A549 (cell line): ENCODE results near the gene MYT1. TPM values are rescaled to one million over a fixed set of nuclear protein-coding genes. Genes with fewer than 3 reads are reported as not detected.

ENCODE experiments used
- ATAC-seq, 2 experiments: fragments of 200-7000 bp in 1 of 2; fragments of >200 bp in 1 of 2; cut with Nextera tagmentation in 1 of 2; cut with Tn5 transposase in 1 of 2; 3 replicates each; pipeline versions ENCODE4 v1.8.0 to v1.9.1; 2018 to 2020; ENCODE audit warnings: mild to moderate bottlenecking in 1 of 2, moderate library complexity in 1 of 2
- CTCF ChIA-PET: fragments of 300-600 bp; sonication (Branson Sonifier 250); formaldehyde crosslinking; extraction: SDS; loops from one replicate; lab custom pipeline; 2021; ENCODE audit warnings: antibody characterized with exemption, inconsistent platforms; lab: Yijun Ruan, JAX
- POLR2A ChIA-PET: fragments of 350-600 bp; formaldehyde crosslinking; extraction: SDS; loops from one replicate; lab custom pipeline; 2021; ENCODE audit warnings: antibody characterized with exemption, inconsistent platforms; lab: Yijun Ruan, JAX
- DNase-seq, 2 experiments: peaks; one replicate each; pipeline versions ENCODE4 v3.0.0 to v3.0.0-alpha.2; 2011 to 2016; ENCODE audit warnings: low read depth in 1 of 2, low spot score in 1 of 2
- FAIRE-seq: peaks from 2 replicates; lab custom pipeline; 2011; peaks lifted over from hg19 to GRCh38; lab: Jason Lieb, UNC
- H3K27ac ChIP-seq, 2 experiments: fragments of >200 bp; sonication (Bioruptor Twin); formaldehyde crosslinking; 3 replicates each; pipeline ENCODE4 v1.5.1; 2016 to 2017
- H3K4me1 ChIP-seq: fragments of >200 bp; sonication (Bioruptor Twin); formaldehyde crosslinking; 3 replicates; pipeline ENCODE4 v1.6.1; 2016
- H3K4me2 ChIP-seq: fragments of >200 bp; sonication (Bioruptor Twin); formaldehyde crosslinking; 3 replicates; pipeline ENCODE4 v1.6.1; 2016
- H3K4me3 ChIP-seq: fragments of >200 bp; sonication (Bioruptor Twin); formaldehyde crosslinking; 3 replicates; pipeline ENCODE4 v1.5.1; 2016
- H3K9me3 ChIP-seq: fragments of >200 bp; sonication (Bioruptor Twin); formaldehyde crosslinking; 3 replicates; pipeline ENCODE4 v1.6.1; 2016
- CBX2 ChIP-seq: fragments of 200-600 bp; sonication (generic); IDR thresholded peaks from 2 replicates; pipeline ENCODE4 v1.6.1; 2016; ENCODE audit warnings: low read depth, mild to moderate bottlenecking, borderline replicate concordance
- CEBPB ChIP-seq, 2 experiments: fragments of >200 bp in 1 of 2; sonication (Bioruptor Twin) in 1 of 2; formaldehyde crosslinking in 1 of 2; IDR thresholded peaks; 2 replicates each; pipeline ENCODE4 v1.6.1; 2012 to 2016
- EHF ChIP-seq: fragments of 250-450 bp; sonication (Bioruptor Pico); IDR thresholded peaks from 2 replicates; pipeline ENCODE4 v1.5.0; 2020; ENCODE audit warnings: mild to moderate bottlenecking
- EP300 ChIP-seq, 2 experiments: fragments of >200 bp; sonication (Bioruptor Twin); formaldehyde crosslinking; IDR thresholded peaks; 2 replicates in 1 of 2; 3 replicates in 1 of 2; pipeline ENCODE4 v1.6.1; 2016 to 2017
- ESRRA ChIP-seq: fragments of 150-350 bp; IDR thresholded peaks from 2 replicates; pipeline ENCODE4 v1.6.1; 2014; ENCODE audit warnings: mild to moderate bottlenecking, low read length, borderline replicate concordance
- FOSL2 ChIP-seq, 2 experiments: fragments of 450-650 bp in 1 of 2; fragments of >200 bp in 1 of 2; sonication (Bioruptor Twin) in 1 of 2; formaldehyde crosslinking; IDR thresholded peaks; 2 replicates each; pipeline versions ENCODE4 v1.5.0 to v1.6.1; 2016 to 2020; ENCODE audit warnings: mild to moderate bottlenecking in 1 of 2, moderate library complexity in 1 of 2
- FOXS1 ChIP-seq: fragments of 250-450 bp; sonication (Bioruptor Pico); IDR thresholded peaks from 2 replicates; pipeline ENCODE4 v1.5.0; 2020; ENCODE audit warnings: mild to moderate bottlenecking, moderate library complexity
- HEYL ChIP-seq: fragments of 250-450 bp; sonication (Bioruptor Pico); IDR thresholded peaks from 2 replicates; pipeline ENCODE4 v1.8.0; 2021; ENCODE audit warnings: mild to moderate bottlenecking, moderate library complexity
- HOXA7 ChIP-seq: fragments of 250-450 bp; sonication (Bioruptor Pico); IDR thresholded peaks from 2 replicates; pipeline ENCODE4 v1.5.0; 2020; ENCODE audit warnings: mild to moderate bottlenecking, moderate library complexity
- HOXB13 ChIP-seq: fragments of 250-450 bp; sonication (Bioruptor Pico); IDR thresholded peaks from 2 replicates; pipeline ENCODE4 v1.5.0; 2020; ENCODE audit warnings: low read depth, mild to moderate bottlenecking, moderate library complexity
- JUNB ChIP-seq: fragments of >200 bp; sonication (Bioruptor Twin); formaldehyde crosslinking; IDR thresholded peaks from 2 replicates; pipeline ENCODE4 v1.6.1; 2016
- MAFK ChIP-seq: fragments of 450-650 bp; IDR thresholded peaks from 2 replicates; pipeline ENCODE4 v1.6.1; 2014; ENCODE audit not compliant: partially characterized antibody
- NFE2L2 ChIP-seq: fragments of 150-350 bp; conservative IDR thresholded peaks from 2 replicates; pipeline ENCODE4 v1.6.1; 2014; ENCODE audit warnings: low read length
- NPAS2 ChIP-seq: fragments of 250-450 bp; sonication (Bioruptor Pico); IDR thresholded peaks from 2 replicates; pipeline ENCODE4 v1.8.0; 2022; ENCODE audit warnings: mild to moderate bottlenecking, moderate library complexity, borderline replicate concordance
- PHF8 ChIP-seq: fragments of 200-600 bp; sonication (generic); IDR thresholded peaks from 2 replicates; pipeline ENCODE4 v1.6.1; 2016; ENCODE audit warnings: low read depth, mild to moderate bottlenecking, antibody characterized with exemption, moderate library complexity, borderline replicate concordance
- SMC3 ChIP-seq: fragments of >200 bp; sonication (Bioruptor Twin); formaldehyde crosslinking; IDR thresholded peaks from 3 replicates; pipeline ENCODE4 v1.6.1; 2018; ENCODE audit warnings: inconsistent platforms
- ZSCAN20 ChIP-seq: fragments of 250-450 bp; sonication (Bioruptor Pico); IDR thresholded peaks from 2 replicates; pipeline ENCODE4 v1.8.0; 2022; ENCODE audit warnings: mild to moderate bottlenecking, moderate library complexity
- WGBS: methylation state at CpG from one replicate; pipeline ENCODE4 v1.1.6; 2017; ENCODE audit errors: missing lambda C conversion rate; 5-methylcytosine and 5-hydroxymethylcytosine counted together
- polyA plus RNA-seq, 4 experiments: library from polyadenylated mRNA; depleted of rRNA in 3 of 4; stranded (reverse); fragments of >200 nt; fragmentation: RNase III in 1 of 4; extraction: RNeasy Plus Mini Kit Qiagen cat#74134 plus additional on column Dnase treatment in 1 of 4; gene quantifications; 2 replicates in 3 of 4; 3 replicates in 1 of 4; pipeline ENCODE4 v1.2.3, GENCODE V29; 2011 to 2017
- TF ChIP-seq, protein P1 (sequence below): fragments of 450-650 bp; IDR thresholded peaks from 2 replicates; pipeline ENCODE4 v1.6.1; 2014; ENCODE audit warnings: antibody characterized with exemption
- TF ChIP-seq, protein P2 (sequence below): fragments of 250-450 bp; sonication (Bioruptor Pico); IDR thresholded peaks from 2 replicates; pipeline ENCODE4 v1.5.0; 2020; ENCODE audit warnings: low read depth, mild to moderate bottlenecking, moderate library complexity
- TF ChIP-seq, protein P3 (sequence below): IDR thresholded peaks from 2 replicates; pipeline ENCODE4 v1.6.1; 2012
- TF ChIP-seq, protein P4 (sequence below): fragments of >200 bp; sonication (Bioruptor Twin); formaldehyde crosslinking; IDR thresholded peaks from 3 replicates; pipeline ENCODE4 v1.6.1; 2016
- TF ChIP-seq, protein P5 (sequence below): IDR thresholded peaks from 2 replicates; pipeline ENCODE4 v1.6.1; 2012; ENCODE audit warnings: low read depth, borderline replicate concordance

MYT1 gene
- polyA plus RNA-seq, 2 of the 4 experiments (the other 2 are of a cell fraction), result 0.21 to 0.22 TPM

DNA sequence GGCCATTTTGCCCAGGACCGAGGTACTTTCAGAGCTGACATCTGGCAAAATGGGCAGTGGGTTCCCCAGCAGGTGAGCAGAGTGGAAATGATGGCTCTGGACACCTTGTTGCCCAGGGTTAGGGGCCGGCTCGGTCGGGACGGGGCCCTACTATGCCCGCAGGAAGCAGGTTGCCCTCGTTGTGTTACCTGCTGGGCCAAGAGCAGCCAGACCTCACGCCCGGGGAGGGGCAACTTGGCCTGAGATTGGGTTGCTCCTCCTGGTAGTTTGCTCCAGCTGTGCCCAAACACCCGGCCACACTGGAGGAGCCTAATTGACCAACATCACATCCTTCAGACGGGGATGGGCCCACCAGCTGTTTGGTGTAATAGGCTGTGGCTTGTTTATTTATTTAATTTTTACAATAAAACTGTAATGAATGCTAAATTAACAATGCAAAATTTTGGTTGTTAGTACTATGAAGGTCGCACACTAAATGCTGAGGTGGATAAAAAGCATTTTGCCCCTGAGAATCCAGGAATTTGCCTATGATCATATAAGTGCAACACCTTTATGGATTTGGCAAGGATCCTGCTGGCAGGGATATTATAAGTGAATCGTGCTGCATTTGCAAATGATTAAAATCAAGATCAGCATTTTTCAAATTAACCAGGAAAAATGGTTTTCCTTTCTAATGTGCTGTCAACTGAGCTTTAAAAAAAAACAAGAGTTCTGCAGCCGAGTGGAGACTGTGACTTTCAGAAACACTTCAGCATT is 64.7 kb downstream of the MYT1 start:
- ATAC-seq (no peak), FAIRE-seq (no peak), DNase-seq (no peak)
- Histone ChIP-seq H3K4me3 (no peak overlapping the region), H3K4me1 (no peaks in the 10 kb centered on the region), H3K9me3 (no peaks in the 10 kb centered on the region), H3K27ac (no peak overlapping the region), H3K4me2 (no peak overlapping the region)
- ChIA-PET CTCF (interaction anchor here (1.0 to 1.4 kb wide), 2 partner anchors 8 to 75 kb away, joined by 3 read pairs; no protein-coding TSS in a partner anchor), POLR2A (no interaction called here)
- TF ChIP-seq EHF (no peak), CEBPB (IDR thresholded peaks at IDR 0.05) (no peak), HEYL (CRISPR knock-in tag) (no peak), HOXA7 (no peak), MAFK (peak; percentile 52), ESRRA (no peak), EP300 (IDR thresholded peaks at IDR 0.05) (no peak)
- TF ChIP-seq, protein P1, sequence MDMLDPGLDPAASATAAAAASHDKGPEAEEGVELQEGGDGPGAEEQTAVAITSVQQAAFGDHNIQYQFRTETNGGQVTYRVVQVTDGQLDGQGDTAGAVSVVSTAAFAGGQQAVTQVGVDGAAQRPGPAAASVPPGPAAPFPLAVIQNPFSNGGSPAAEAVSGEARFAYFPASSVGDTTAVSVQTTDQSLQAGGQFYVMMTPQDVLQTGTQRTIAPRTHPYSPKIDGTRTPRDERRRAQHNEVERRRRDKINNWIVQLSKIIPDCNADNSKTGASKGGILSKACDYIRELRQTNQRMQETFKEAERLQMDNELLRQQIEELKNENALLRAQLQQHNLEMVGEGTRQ, result no peak
- 49% methylated on average over 14 of the region's 14 CpGs for WGBS

DNA sequence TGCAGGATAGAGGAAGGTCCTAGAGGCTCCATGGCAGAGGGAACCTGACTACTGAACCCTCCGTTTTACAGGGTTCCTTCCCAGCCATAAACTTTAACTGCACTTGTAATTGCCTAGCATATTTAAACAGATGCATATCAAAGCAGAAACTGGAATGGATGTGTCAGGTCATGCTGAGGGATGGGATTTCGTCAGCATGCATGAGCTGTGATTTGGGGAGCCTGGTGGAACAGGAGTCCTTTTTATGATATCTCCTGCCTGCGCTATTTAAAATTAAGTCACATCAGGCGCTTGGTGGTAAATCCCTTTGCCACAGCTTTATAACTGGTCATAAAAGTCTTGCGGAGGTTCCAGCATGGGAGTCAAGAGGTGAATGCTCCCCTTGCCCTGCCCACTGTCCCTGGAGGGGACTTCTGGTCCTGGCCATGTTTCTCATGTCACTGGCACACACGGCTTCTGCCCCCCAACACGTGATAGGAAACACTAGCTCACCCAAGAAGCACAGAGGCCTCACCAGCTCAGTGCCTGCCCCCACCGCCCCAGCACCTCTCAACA is 65.3 kb downstream of the MYT1 start:
- DNase-seq (no peak), FAIRE-seq (no peak), ATAC-seq (no peak)
- CTCF ChIA-PET, result interaction anchor here (1.4 kb wide), 1 partner anchor 75 kb away, joined by 3 read pairs; no protein-coding TSS in a partner anchor
- H3K9me3 ChIP-seq, result no peaks in the 10 kb centered on the region
- TF ChIP-seq EHF (no peak), JUNB (no peak), NPAS2 (CRISPR knock-in tag) (no peak), CBX2 (no peak)
- POLR2A ChIA-PET, result no interaction called here
- no peak overlapping the region for H3K4me3 ChIP-seq
- H3K4me2 ChIP-seq, result no peak overlapping the region
- no peaks in the 10 kb centered on the region for H3K4me1 ChIP-seq
- WGBS, result 63% methylated on average over 8 of the region's 8 CpGs
- no peak overlapping the region for H3K27ac ChIP-seq

DNA sequence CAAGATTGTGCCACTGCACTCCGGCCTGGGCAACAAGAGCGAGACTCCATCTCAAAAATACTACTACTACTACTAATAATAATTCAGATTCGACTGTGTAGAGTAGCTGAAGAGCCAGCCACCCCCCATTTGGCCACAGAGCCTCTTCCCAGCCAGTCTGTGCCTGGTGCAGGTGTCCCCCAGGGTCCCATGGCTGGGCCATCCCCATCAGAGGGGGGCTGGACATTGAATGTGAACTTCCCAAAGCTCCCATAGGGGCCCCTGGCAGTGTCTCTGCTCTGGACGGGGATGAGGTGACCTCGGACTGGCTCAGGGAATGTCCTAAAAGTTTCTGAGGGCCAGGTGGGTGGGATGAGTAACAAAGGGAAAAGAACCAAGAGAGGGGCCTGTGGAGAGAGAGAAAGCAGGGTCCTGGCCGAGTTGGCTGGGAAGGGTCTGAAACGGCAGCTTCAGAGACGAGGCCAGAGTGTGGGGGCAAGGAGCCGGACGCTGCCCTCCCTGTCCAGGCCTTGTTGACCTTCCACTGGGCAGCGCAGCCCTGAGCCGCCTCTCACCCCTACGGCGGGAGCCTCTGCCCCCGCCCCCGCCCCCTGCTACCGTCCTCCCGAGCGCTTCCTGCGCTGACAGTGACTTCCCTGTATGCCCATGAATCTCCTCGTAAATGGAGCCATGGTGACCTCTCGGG is 66.4 kb downstream of the MYT1 start:
- POLR2A ChIA-PET, result no interaction called here
- Histone ChIP-seq H3K9me3 (no peaks in the 10 kb centered on the region), H3K27ac (no peak overlapping the region), H3K4me2 (no peak overlapping the region), H3K4me1 (no peaks in the 10 kb centered on the region), H3K4me3 (no peak overlapping the region)
- DNase-seq, result no peak
- CTCF ChIA-PET, result no interaction called here
- 77% methylated on average over 19 of the region's 22 CpGs for whole genome bisulfite sequencing
- ATAC-seq, result no peak
- no peak for FAIRE-seq
- TF ChIP-seq, protein P2, sequence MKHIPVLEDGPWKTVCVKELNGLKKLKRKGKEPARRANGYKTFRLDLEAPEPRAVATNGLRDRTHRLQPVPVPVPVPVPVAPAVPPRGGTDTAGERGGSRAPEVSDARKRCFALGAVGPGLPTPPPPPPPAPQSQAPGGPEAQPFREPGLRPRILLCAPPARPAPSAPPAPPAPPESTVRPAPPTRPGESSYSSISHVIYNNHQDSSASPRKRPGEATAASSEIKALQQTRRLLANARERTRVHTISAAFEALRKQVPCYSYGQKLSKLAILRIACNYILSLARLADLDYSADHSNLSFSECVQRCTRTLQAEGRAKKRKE (CRISPR knock-in tag), result no peak
- TF ChIP-seq PHF8, result no peak

DNA sequence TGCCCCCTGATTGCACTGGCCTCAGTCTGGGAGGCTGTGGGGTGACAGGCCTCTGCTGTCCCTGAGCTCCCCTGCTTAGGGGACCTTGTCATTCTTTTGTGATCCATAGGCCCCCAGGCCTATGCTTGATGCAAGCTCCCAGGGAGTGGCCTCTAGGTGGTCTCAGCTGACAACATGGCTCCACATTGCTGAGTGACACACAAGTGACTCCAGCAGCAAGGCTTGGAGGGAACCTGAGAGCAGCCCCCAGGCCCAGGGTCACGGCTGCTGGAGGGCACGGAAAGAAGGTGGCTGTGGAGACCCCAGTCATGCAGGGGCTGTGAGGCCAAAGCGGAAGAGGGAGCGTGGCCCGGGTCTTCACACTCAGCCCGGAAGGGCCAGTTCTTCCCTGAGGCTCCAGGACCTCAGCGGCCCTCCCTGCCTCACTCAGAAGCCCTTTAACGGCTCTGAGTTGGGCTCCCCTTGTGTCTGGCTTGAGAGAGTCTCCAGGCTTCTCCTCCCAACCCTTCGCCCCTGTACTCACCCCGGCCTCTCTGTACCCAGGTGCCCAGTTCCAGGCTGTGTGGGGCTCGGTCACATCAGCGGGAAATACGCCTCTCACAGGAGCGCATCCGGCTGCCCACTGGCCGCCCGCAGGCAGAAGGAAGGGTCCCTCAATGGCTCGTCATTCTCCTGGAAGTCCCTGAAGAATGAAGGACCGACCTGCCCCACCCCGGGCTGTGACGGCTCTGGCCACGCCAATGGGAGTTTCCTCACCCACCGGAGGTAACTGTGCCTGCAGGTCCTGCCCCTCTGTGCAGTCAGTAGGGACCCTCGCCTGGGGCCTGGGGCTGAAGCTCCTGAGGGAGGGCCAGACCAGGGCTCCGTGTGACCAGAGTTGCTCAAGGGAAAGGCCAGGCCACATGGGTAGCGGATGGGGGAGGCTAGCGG is 67.6 kb downstream of the MYT1 start:
- CTCF ChIA-PET, result no interaction called here
- Histone ChIP-seq H3K4me1 (no peaks in the 10 kb centered on the region), H3K9me3 (no peaks in the 10 kb centered on the region), H3K4me3 (no peak overlapping the region), H3K4me2 (no peak overlapping the region), H3K27ac (no peak overlapping the region)
- DNase-seq (no peak), ATAC-seq (peak in 1 of 2 experiments; percentile 50; a peak in 3 of 6 replicates), FAIRE-seq (no peak)
- POLR2A ChIA-PET, result no interaction called here
- WGBS, result 81% methylated on average over 17 of the region's 27 CpGs
- TF ChIP-seq, protein P3, sequence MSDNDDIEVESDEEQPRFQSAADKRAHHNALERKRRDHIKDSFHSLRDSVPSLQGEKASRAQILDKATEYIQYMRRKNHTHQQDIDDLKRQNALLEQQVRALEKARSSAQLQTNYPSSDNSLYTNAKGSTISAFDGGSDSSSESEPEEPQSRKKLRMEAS, result no peak
- no peak for TF ChIP-seq SMC3
- no peak for TF ChIP-seq CBX2
- TF ChIP-seq, protein P4, sequence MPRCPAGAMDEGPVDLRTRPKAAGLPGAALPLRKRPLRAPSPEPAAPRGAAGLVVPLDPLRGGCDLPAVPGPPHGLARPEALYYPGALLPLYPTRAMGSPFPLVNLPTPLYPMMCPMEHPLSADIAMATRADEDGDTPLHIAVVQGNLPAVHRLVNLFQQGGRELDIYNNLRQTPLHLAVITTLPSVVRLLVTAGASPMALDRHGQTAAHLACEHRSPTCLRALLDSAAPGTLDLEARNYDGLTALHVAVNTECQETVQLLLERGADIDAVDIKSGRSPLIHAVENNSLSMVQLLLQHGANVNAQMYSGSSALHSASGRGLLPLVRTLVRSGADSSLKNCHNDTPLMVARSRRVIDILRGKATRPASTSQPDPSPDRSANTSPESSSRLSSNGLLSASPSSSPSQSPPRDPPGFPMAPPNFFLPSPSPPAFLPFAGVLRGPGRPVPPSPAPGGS, result no peak
- TF ChIP-seq ZSCAN20 (CRISPR knock-in tag), result no peak
- TF ChIP-seq HOXB13 (CRISPR knock-in tag), result no peak
- TF ChIP-seq NFE2L2, result no peak
- TF ChIP-seq, protein P5, sequence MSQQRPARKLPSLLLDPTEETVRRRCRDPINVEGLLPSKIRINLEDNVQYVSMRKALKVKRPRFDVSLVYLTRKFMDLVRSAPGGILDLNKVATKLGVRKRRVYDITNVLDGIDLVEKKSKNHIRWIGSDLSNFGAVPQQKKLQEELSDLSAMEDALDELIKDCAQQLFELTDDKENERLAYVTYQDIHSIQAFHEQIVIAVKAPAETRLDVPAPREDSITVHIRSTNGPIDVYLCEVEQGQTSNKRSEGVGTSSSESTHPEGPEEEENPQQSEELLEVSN, result no peak
- TF ChIP-seq MAFK, result no peak
- TF ChIP-seq FOSL2 (IDR thresholded peaks at IDR 0.05), result no peak
- no peak for TF ChIP-seq FOSL2 (CRISPR knock-in tag; IDR thresholded peaks at IDR 0.05)
- no peak for TF ChIP-seq PHF8
- no peak for TF ChIP-seq FOXS1 (CRISPR knock-in tag)
- TF ChIP-seq NPAS2 (CRISPR knock-in tag), result no peak
